ENCODE measurements around the gene CLDN5.

- TF ChIP-seq GABPA (IDR thresholded peaks at IDR 0.05; ENCODE audit: low read depth) = no peak
- TF ChIP-seq REST (IDR thresholded peaks at IDR 0.05; ENCODE audit: insufficient replicate concordance, low read depth) = no peak
Measured at GRCh38 chr22:19501897-19502447, 22.2 kb downstream of the CLDN5 start.
